A549 (cell line): ENCODE results near the gene ID3.

Experiments
- BCL3 ChIP-seq: fragments of >200 bp; sonication (Bioruptor Twin); formaldehyde crosslinking; IDR thresholded peaks from 3 replicates; pipeline ENCODE4 v1.6.1; 2016
- CEBPB ChIP-seq, 2 experiments: fragments of >200 bp in 1 of 2; sonication (Bioruptor Twin) in 1 of 2; formaldehyde crosslinking in 1 of 2; IDR thresholded peaks; 2 replicates each; pipeline ENCODE4 v1.6.1; 2012 to 2016
- CTCF ChIP-seq: fragments of >200 bp; sonication (Bioruptor Twin); formaldehyde crosslinking; IDR thresholded peaks from 3 replicates; pipeline ENCODE4 v1.5.1; 2016
- ESRRA ChIP-seq: fragments of 150-350 bp; IDR thresholded peaks from 2 replicates; pipeline ENCODE4 v1.6.1; 2014; ENCODE audit warnings: mild to moderate bottlenecking, low read length, borderline replicate concordance
- HDAC2 ChIP-seq: fragments of 200-600 bp; sonication (generic); IDR thresholded peaks from 2 replicates; pipeline ENCODE4 v1.6.1; 2016
- KDM1A ChIP-seq: fragments of 200-600 bp; sonication (generic); IDR thresholded peaks from 2 replicates; pipeline ENCODE4 v1.6.1; 2016; ENCODE audit warnings: low read depth, mild to moderate bottlenecking
- KDM5A ChIP-seq: fragments of 200-600 bp; sonication (generic); IDR thresholded peaks from 2 replicates; pipeline ENCODE4 v1.6.1; 2016; ENCODE audit warnings: antibody characterized with exemption, mild to moderate bottlenecking
- MAFK ChIP-seq: fragments of 450-650 bp; IDR thresholded peaks from 2 replicates; pipeline ENCODE4 v1.6.1; 2014; ENCODE audit not compliant: partially characterized antibody
- POLR2A ChIP-seq: IDR thresholded peaks from 2 replicates; pipeline ENCODE4 v1.6.1; 2012; ENCODE audit warnings: mild to moderate bottlenecking, low read length
- RCOR1 ChIP-seq: fragments of 150-350 bp; IDR thresholded peaks from 2 replicates; pipeline ENCODE4 v1.6.1; 2014; ENCODE audit warnings: antibody characterized with exemption, low read length, low read depth
- REST ChIP-seq: fragments of 200-600 bp; sonication (generic); IDR thresholded peaks from 2 replicates; pipeline ENCODE4 v1.6.1; 2016; ENCODE audit warnings: antibody characterized with exemption, mild to moderate bottlenecking, moderate library complexity
- RFX5 ChIP-seq: fragments of 450-650 bp; IDR thresholded peaks from 2 replicates; pipeline ENCODE4 v1.7.1; 2014; ENCODE audit warnings: antibody characterized with exemption, mild to moderate bottlenecking, moderate library complexity
- USF2 ChIP-seq: fragments of 450-650 bp; IDR thresholded peaks from 2 replicates; pipeline ENCODE4 v1.6.1; 2014; ENCODE audit warnings: antibody characterized with exemption
- ZFP36 ChIP-seq: fragments of 450-650 bp; IDR thresholded peaks from 2 replicates; pipeline ENCODE4 v1.6.1; 2014; ENCODE audit warnings: borderline replicate concordance; ENCODE audit not compliant: partially characterized antibody

GRCh38 chr1:23529146-23530086 lies 29.9 kb downstream of the ID3 start:
- TF ChIP-seq HDAC2 = no peak
- TF ChIP-seq POLR2A = no peak
- no peak for TF ChIP-seq CTCF
- TF ChIP-seq ESRRA = no peak
- no peak for TF ChIP-seq KDM1A
- TF ChIP-seq RCOR1 = no peak
- no peak for TF ChIP-seq BCL3
- no peak for TF ChIP-seq USF2
- no peak for TF ChIP-seq KDM5A
- TF ChIP-seq ZFP36 = no peak
- TF ChIP-seq MAFK = no peak
- no peak for TF ChIP-seq RFX5
- no peak for TF ChIP-seq CEBPB (IDR thresholded peaks at IDR 0.05)
- TF ChIP-seq REST = no peak
